ENCODE measurements around the gene CMKLR1. TPM values are rescaled to one million over a fixed set of nuclear protein-coding genes. Genes with fewer than 3 reads are reported as not detected.

The CMKLR1 gene
- polyA plus RNA-seq, 1 of the 3 experiments (the other 2 are of a cell fraction): 0.15 TPM

DNA sequence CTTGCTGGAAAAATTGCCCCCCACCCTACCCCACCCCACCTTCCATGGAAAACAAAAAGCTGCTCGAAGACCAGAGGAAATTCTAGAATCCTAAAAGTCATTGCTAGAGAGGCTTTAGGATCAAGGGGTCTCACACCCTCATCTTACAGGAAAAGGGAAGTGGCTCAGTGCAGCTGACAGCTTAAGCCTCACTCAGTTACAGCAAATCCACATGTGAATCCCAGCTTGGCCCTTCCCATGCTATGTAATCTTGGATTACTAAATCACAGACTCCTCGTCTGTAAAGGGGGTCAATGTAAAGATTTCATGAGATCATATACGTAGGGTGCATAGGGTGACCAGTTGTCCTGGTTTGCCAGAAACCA is 25.9 kb downstream of the CMKLR1 start:
- ChIA-PET CTCF (interaction anchor here (0.6 to 4.4 kb wide), 8 partner anchors 14 to 306 kb away, joined by 3 to 23 read pairs (median 4); no protein-coding TSS in a partner anchor), POLR2A (no interaction called here)
- no peaks in the 10 kb centered on the region for H3K9me2 ChIP-seq
- no peak overlapping the region for H3K4me2 ChIP-seq
- H3K27me3 ChIP-seq (ENCODE audit: insufficient read depth): no peaks in the 10 kb centered on the region
- peak overlapping the region in 1 of 2 experiments; percentile 97; a peak in 2 of 4 replicates for H3K27ac ChIP-seq (ENCODE audit: low read depth in 2 of 2, low read length in 1 of 2)
- no peak overlapping the region for H3K4me3 ChIP-seq (ENCODE audit: low read depth in 2 of 2, low read length in 1 of 2)
- no peak for DNase-seq
- TF ChIP-seq MXI1 (IDR thresholded peaks at IDR 0.05; ENCODE audit: low read depth, low read length): no peak
- TF ChIP-seq JUND (IDR thresholded peaks at IDR 0.05): no peak
- TF ChIP-seq, protein P1, sequence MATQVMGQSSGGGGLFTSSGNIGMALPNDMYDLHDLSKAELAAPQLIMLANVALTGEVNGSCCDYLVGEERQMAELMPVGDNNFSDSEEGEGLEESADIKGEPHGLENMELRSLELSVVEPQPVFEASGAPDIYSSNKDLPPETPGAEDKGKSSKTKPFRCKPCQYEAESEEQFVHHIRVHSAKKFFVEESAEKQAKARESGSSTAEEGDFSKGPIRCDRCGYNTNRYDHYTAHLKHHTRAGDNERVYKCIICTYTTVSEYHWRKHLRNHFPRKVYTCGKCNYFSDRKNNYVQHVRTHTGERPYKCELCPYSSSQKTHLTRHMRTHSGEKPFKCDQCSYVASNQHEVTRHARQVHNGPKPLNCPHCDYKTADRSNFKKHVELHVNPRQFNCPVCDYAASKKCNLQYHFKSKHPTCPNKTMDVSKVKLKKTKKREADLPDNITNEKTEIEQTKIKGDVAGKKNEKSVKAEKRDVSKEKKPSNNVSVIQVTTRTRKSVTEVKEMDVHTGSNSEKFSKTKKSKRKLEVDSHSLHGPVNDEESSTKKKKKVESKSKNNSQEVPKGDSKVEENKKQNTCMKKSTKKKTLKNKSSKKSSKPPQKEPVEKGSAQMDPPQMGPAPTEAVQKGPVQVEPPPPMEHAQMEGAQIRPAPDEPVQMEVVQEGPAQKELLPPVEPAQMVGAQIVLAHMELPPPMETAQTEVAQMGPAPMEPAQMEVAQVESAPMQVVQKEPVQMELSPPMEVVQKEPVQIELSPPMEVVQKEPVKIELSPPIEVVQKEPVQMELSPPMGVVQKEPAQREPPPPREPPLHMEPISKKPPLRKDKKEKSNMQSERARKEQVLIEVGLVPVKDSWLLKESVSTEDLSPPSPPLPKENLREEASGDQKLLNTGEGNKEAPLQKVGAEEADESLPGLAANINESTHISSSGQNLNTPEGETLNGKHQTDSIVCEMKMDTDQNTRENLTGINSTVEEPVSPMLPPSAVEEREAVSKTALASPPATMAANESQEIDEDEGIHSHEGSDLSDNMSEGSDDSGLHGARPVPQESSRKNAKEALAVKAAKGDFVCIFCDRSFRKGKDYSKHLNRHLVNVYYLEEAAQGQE (IDR thresholded peaks at IDR 0.05; ENCODE audit: low read depth, low read length): no peak
- no peak for TF ChIP-seq SIN3A (IDR thresholded peaks at IDR 0.05; ENCODE audit: borderline replicate concordance, low read depth, low read length)
- no peak for TF ChIP-seq POLR2AphosphoS5 (IDR thresholded peaks at IDR 0.05; ENCODE audit: low read depth, low read length)
- TF ChIP-seq MEF2A (IDR thresholded peaks at IDR 0.05; ENCODE audit: borderline replicate concordance, low read depth): no peak
- TF ChIP-seq GATA2 (CRISPR knock-in tag; IDR thresholded peaks at IDR 0.05): no peak
- TF ChIP-seq ELF1 (IDR thresholded peaks at IDR 0.05): no peak
- TF ChIP-seq, protein P2, sequence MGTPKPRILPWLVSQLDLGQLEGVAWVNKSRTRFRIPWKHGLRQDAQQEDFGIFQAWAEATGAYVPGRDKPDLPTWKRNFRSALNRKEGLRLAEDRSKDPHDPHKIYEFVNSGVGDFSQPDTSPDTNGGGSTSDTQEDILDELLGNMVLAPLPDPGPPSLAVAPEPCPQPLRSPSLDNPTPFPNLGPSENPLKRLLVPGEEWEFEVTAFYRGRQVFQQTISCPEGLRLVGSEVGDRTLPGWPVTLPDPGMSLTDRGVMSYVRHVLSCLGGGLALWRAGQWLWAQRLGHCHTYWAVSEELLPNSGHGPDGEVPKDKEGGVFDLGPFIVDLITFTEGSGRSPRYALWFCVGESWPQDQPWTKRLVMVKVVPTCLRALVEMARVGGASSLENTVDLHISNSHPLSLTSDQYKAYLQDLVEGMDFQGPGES (IDR thresholded peaks at IDR 0.05; ENCODE audit: low read depth, low read length): no peak
- TF ChIP-seq, protein P3, sequence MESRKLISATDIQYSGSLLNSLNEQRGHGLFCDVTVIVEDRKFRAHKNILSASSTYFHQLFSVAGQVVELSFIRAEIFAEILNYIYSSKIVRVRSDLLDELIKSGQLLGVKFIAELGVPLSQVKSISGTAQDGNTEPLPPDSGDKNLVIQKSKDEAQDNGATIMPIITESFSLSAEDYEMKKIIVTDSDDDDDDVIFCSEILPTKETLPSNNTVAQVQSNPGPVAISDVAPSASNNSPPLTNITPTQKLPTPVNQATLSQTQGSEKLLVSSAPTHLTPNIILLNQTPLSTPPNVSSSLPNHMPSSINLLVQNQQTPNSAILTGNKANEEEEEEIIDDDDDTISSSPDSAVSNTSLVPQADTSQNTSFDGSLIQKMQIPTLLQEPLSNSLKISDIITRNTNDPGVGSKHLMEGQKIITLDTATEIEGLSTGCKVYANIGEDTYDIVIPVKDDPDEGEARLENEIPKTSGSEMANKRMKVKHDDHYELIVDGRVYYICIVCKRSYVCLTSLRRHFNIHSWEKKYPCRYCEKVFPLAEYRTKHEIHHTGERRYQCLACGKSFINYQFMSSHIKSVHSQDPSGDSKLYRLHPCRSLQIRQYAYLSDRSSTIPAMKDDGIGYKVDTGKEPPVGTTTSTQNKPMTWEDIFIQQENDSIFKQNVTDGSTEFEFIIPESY (IDR thresholded peaks at IDR 0.05; ENCODE audit: borderline replicate concordance, low read depth): no peak
- no peak for TF ChIP-seq RXRA (IDR thresholded peaks at IDR 0.05; ENCODE audit: borderline replicate concordance, low read depth)
- no peak overlapping the region for H2AFZ ChIP-seq (ENCODE audit: low read depth)
- no peak overlapping the region for H3K9ac ChIP-seq
- peaks cover 0 to 62% of the 10 kb centered on the region in 2 experiments; a peak in 2 of 4 replicates for H3K4me1 ChIP-seq (ENCODE audit: control insufficient read depth in 1 of 2, insufficient read depth in 2 of 2, low read depth in 1 of 2, low read length in 1 of 2)
- no peaks in the 10 kb centered on the region for H3K9me3 ChIP-seq
- H3K36me3 ChIP-seq (replicated peaks in 1 of 2; ENCODE audit: control insufficient read depth in 1 of 2, insufficient read depth in 2 of 2, low read length in 1 of 2): no peaks in the 10 kb centered on the region
- H3K79me2 ChIP-seq (ENCODE audit: insufficient read depth): no peaks in the 10 kb centered on the region
- no peaks in the 10 kb centered on the region for H3F3A ChIP-seq (replicated peaks; ENCODE audit: insufficient read depth)
- H4K20me1 ChIP-seq (ENCODE audit: insufficient read depth): no peaks in the 10 kb centered on the region
- 18% methylated on average over 3 of the region's 3 CpGs for WGBS (ENCODE audit: low lambda C conversion rate)

Data from SK-N-SH (cell line).